Thyroid gland (tissue), 4 donors: Measurements from ENCODE around the gene APOO. TPM values are rescaled to one million over a fixed set of nuclear protein-coding genes. Genes with fewer than 3 reads are reported as not detected.

Experiments used
- DNase-seq, 2 donors: peaks; one replicate each; pipeline ENCODE4 v3.0.0-alpha.2; 2019
- H3K27ac ChIP-seq, 3 donors: fragments of 200-600 bp; sonication (generic); 1 replicate in 2 of 3; 2 replicates in 1 of 3; pipeline ENCODE4 v1.5.1; 2016 to 2019; ENCODE audit warnings: mild to moderate bottlenecking in 1 of 3, moderate library complexity in 1 of 3
- H3K27me3 ChIP-seq: fragments of 200-600 bp; sonication (generic); one replicate; pipeline ENCODE4 v1.5.1; 2019
- H3K36me3 ChIP-seq, 2 donors: fragments of 200-600 bp; sonication (generic); one replicate each; pipeline ENCODE4 v1.5.1; 2016 to 2019
- H3K4me1 ChIP-seq, 2 donors: fragments of 200-600 bp; sonication (generic); one replicate each; pipeline ENCODE4 v1.5.1; 2017 to 2019
- H3K4me3 ChIP-seq, 3 donors: fragments of 200-600 bp; sonication (generic); replicated peaks in 1 of 3; 1 replicate in 2 of 3; 2 replicates in 1 of 3; pipeline ENCODE4 v1.5.1; 2016; ENCODE audit warnings: mild to moderate bottlenecking in 1 of 3
- H3K9me3 ChIP-seq: fragments of 200-600 bp; sonication (generic); one replicate; pipeline ENCODE4 v1.5.1; 2017
- POLR2A ChIP-seq, 2 donors: fragments of 450-650 bp; IDR thresholded peaks; one replicate each; pipeline ENCODE4 v1.6.1; 2017; ENCODE audit warnings: antibody characterized with exemption in 2 of 2, mild to moderate bottlenecking in 2 of 2, moderate library complexity in 1 of 2
- WGBS, 2 donors: methylation state at CpG; one replicate each; pipeline ENCODE4 v1.1.5; 2017; 5-methylcytosine and 5-hydroxymethylcytosine counted together
- intact Hi-C: fragments of 100-400 bp; cut with DNase I; formaldehyde crosslinking; loops from one replicate; pipeline ENCODE4 v1.15.1; 2023
- total RNA-seq, 4 donors: library from RNA; depleted of rRNA; stranded (reverse); fragments of >200 nt; gene quantifications; one replicate each; pipeline ENCODE4 v1.2.3, GENCODE V29; 2016
- TF ChIP-seq, protein P1 (sequence below), 6 experiments: fragments of 200-600 bp in 3 of 6; fragments of 450-650 bp in 3 of 6; sonication (generic) in 3 of 6; IDR thresholded peaks; one replicate each; pipeline ENCODE4 v1.5.1; 2016 to 2019; ENCODE audit warnings: antibody characterized with exemption in 6 of 6, mild to moderate bottlenecking in 2 of 6, inconsistent platforms in 1 of 6, moderate library complexity in 1 of 6

APOO gene
- 10 to 100 TPM; 12.6 to 34.8 (median 22.5) TPM for total RNA-seq

DNA sequence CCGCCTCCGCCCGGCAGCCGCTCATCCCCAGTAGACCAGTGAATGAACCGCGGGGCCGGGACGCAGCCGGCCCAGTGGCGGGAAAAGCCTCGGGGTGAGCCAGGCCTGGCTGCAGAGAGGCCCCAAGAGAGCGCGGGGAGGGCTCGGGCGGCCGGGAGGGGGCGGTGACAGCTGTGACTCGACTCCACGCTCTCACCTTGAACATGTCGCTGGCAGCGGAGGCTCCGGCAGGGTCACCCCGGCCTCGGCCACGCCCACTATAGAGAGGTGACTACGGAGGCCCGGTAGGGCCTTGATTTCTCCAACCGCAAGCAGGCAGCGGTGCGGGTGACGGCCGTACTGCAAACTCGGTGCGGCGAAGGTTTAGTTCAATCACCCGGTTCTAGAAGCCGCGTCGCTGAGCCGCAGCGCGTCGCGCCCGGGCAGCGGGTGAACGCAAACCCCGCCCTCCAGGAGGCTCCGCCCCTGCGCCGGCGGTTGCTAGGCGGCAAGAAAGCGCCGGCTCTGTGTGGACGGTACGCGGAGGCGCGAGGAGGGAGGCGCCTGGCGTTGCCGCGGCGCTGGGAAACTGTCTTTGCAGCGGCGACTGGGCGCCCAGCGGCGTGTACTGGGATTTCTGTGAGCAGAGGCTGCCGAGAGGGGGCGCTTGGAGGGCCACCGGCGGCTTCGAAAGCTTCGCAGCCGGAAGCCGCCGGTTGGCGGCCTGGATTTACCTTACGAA is at the start of gene APOO, which contains the start of gene CXorf58:
APOO (minus strand) TSS at position 441 of the 721 bp plus-strand sequence; CDS start at position 205, 236 bp downstream.
CXorf58 (plus strand) TSS at position 509 of the 721 bp plus-strand sequence. CDS start 2,297 bp downstream, outside the sequence.
- Histone ChIP-seq H3K4me3 (peak within 1 kb of the TSS in 2 of 3 donors; percentile 39 to 53), H3K27ac (peak within 1 kb of the TSS; percentile 82 to 93 (median 85)), H3K36me3 (no peaks in the 10 kb centered on the region), H3K9me3 (no peaks in the 10 kb centered on the region), H3K4me1 (no peaks in the 10 kb centered on the region), H3K27me3 (no peaks in the 10 kb centered on the region)
- 0% methylated on average over 3 to 6 of the region's 81 CpGs for WGBS, 2 donors
- peak; percentile 90 to 91 for DNase-seq
- intact Hi-C loops: no loop called here
- TF ChIP-seq POLR2A (IDR thresholded peaks at IDR 0.05): peak in 1 of 2 donors; percentile 66
- TF ChIP-seq, protein P1, sequence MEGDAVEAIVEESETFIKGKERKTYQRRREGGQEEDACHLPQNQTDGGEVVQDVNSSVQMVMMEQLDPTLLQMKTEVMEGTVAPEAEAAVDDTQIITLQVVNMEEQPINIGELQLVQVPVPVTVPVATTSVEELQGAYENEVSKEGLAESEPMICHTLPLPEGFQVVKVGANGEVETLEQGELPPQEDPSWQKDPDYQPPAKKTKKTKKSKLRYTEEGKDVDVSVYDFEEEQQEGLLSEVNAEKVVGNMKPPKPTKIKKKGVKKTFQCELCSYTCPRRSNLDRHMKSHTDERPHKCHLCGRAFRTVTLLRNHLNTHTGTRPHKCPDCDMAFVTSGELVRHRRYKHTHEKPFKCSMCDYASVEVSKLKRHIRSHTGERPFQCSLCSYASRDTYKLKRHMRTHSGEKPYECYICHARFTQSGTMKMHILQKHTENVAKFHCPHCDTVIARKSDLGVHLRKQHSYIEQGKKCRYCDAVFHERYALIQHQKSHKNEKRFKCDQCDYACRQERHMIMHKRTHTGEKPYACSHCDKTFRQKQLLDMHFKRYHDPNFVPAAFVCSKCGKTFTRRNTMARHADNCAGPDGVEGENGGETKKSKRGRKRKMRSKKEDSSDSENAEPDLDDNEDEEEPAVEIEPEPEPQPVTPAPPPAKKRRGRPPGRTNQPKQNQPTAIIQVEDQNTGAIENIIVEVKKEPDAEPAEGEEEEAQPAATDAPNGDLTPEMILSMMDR (IDR thresholded peaks at IDR 0.05): peak; percentile 24 to 84 (median 68)

DNA sequence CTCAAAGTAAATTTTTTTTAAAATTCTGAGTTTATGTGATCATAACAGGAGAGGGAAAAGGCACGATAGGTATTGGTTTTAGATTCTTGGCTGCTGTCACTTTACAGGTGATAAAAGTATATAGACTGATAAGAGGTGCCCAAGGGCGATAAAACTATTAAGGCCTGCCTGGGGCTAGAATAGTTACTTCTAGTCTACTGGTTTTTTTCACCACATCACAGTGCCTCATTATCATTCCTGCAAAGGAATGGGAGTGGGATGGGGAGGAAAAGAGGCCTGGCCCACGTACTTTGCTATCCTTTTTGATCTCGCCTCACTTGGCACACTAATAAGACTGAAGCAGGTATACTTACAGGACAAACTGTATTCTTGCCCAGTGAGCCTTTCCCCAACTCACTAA is 46.7 kb upstream of the APOO start:
- intact Hi-C loops: no loop called here
- TF ChIP-seq, protein P1 (IDR thresholded peaks at IDR 0.05): no peak
- TF ChIP-seq POLR2A (IDR thresholded peaks at IDR 0.05): no peak
- H3K36me3 ChIP-seq: no peaks in the 10 kb centered on the region
- no peaks in the 10 kb centered on the region for H3K9me3 ChIP-seq
- H3K4me3 ChIP-seq: no peak overlapping the region
- H3K4me1 ChIP-seq: no peaks in the 10 kb centered on the region
- H3K27me3 ChIP-seq: no peaks in the 10 kb centered on the region
- DNase-seq: no peak
- 92 to 93% methylated on average over 4 of the region's 4 CpGs for WGBS, 2 donors
- no peak overlapping the region for H3K27ac ChIP-seq

DNA sequence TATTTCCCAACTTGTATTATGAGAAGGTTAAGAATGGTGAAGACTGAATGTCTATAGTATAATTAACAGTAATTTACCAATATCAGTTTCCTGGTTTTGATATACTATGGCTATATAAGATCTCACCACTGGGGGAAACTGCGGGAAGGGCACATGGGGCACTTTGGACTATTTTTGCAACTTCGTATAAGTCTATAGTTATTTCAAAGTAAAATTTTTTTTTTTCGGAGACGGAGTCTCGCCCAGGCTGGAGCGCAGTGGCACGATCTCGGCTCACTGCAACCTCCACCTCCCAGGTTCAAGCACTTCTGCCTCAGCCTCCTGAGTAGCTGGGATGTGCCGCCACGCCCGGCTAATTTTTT is 46.2 kb upstream of the APOO start:
- no peaks in the 10 kb centered on the region for H3K9me3 ChIP-seq
- no peak for DNase-seq
- H3K27ac ChIP-seq: no peak overlapping the region
- intact Hi-C loops: no loop called here
- TF ChIP-seq, protein P1 (IDR thresholded peaks at IDR 0.05): no peak
- no peak for TF ChIP-seq POLR2A (IDR thresholded peaks at IDR 0.05)
- 91 to 94% methylated on average over 11 of the region's 11 CpGs for WGBS, 2 donors
- H3K27me3 ChIP-seq: no peaks in the 10 kb centered on the region
- H3K36me3 ChIP-seq: no peaks in the 10 kb centered on the region
- H3K4me3 ChIP-seq: no peak overlapping the region
- no peaks in the 10 kb centered on the region for H3K4me1 ChIP-seq

DNA sequence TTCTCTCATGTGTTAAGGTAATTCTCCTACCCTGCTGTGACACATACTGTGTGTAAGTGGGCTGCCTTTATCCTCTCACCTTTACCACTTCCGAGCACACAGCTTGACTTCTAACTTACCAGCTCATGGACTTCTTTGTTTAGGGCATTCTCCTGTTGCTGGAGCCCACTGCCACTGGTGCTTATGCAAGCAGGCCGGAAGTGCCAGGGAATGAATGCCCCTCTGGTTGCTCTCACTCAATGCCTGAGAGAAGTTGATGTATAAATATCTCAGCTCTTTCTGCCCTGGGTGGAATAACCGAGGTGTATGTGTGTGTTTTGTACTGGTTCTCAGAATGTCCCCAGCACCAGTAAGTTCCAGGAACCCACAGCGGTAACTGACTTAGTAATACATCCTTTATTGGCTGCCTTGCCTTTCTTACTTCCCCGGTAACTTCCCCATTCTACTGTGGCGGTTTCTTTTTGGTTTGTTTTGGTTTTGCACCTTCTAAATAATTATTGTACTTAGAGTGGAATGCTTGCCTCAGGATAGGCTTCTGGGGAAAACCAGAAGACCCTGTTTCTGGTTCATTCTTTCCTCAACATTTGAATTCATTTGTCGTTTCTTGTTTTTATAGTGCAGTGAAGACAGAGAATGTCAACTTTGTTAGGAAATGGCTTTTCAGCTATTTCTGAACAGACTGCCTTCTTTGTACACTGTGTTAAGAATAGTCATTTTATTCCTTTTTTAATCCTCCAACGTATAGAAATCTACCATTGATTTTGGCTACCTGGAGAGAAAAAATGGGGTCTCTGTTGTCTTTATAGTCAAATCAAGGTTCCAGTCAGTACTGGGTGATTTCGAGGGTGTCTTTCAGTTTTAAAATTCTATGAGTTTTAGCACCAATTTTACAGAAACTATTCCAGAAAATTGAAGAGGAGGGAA is 45.5 kb upstream of the APOO start:
- Histone ChIP-seq H3K9me3 (no peaks in the 10 kb centered on the region), H3K27me3 (no peaks in the 10 kb centered on the region), H3K36me3 (no peaks in the 10 kb centered on the region), H3K4me1 (no peaks in the 10 kb centered on the region), H3K27ac (no peak overlapping the region), H3K4me3 (no peak overlapping the region)
- DNase-seq: no peak
- intact Hi-C loops: no loop called here
- WGBS, 2 donors: 21 to 30% methylated on average over 9 of the region's 9 CpGs
- TF ChIP-seq, protein P1 (IDR thresholded peaks at IDR 0.05): no peak
